ENCODE measurements around the gene S100PBP.

S100PBP gene

GRCh38 chr1:32830092-32830852, 12.8 kb downstream of the S100PBP start:
- no peak for DNase-seq (ENCODE audit: low spot score)

GRCh38 chr1:32831878-32832277, 14.4 kb downstream of the S100PBP start:
- no peak for DNase-seq (ENCODE audit: low spot score)

GRCh38 chr1:32848354-32849063, 31.1 kb downstream of the S100PBP start:
- DNase-seq (ENCODE audit: low spot score), result no peak

- no peak for DNase-seq (ENCODE audit: low spot score)
Measured at GRCh38 chr1:32855861-32856617, 38.6 kb downstream of the S100PBP start.

- no peak for DNase-seq (ENCODE audit: low spot score)
Measured at GRCh38 chr1:32858136-32858535, 40.7 kb downstream of the S100PBP start.

- DNase-seq (ENCODE audit: low spot score), result no peak
Measured at GRCh38 chr1:32858791-32859190, 41.3 kb downstream of the S100PBP start.

GRCh38 chr1:32859915-32860314, 42.5 kb downstream of the S100PBP start:
- DNase-seq (ENCODE audit: low spot score), result no peak

GRCh38 chr1:32860566-32860965, 43.1 kb downstream of the S100PBP start:
- no peak for DNase-seq (ENCODE audit: low spot score)

- no peak for DNase-seq (ENCODE audit: low spot score)
Measured at GRCh38 chr1:32861904-32862695, 44.6 kb downstream of the S100PBP start.

GRCh38 chr1:32863218-32863880, 45.9 kb downstream of the S100PBP start:
- no peak for DNase-seq (ENCODE audit: low spot score)

GRCh38 chr1:32863881-32864245, 46.4 kb downstream of the S100PBP start:
- DNase-seq (ENCODE audit: low spot score), result no peak

GRCh38 chr1:32864375-32865019, 47.0 kb downstream of the S100PBP start:
- DNase-seq (ENCODE audit: low spot score), result no peak

- no peak for DNase-seq (ENCODE audit: low spot score)
Measured at GRCh38 chr1:32865639-32866405, 48.4 kb downstream of the S100PBP start.

- DNase-seq (ENCODE audit: low spot score), result no peak
Measured at GRCh38 chr1:32867151-32867550, 49.7 kb downstream of the S100PBP start.

- DNase-seq (ENCODE audit: low spot score), result no peak
Measured at GRCh38 chr1:32867671-32868070, 50.2 kb downstream of the S100PBP start.

GRCh38 chr1:32868085-32868484, 50.6 kb downstream of the S100PBP start:
- no peak for DNase-seq (ENCODE audit: low spot score)

- no peak for DNase-seq (ENCODE audit: low spot score)
Measured at GRCh38 chr1:32868806-32869455, 51.5 kb downstream of the S100PBP start.

GRCh38 chr1:32869923-32870614, 52.6 kb downstream of the S100PBP start:
- DNase-seq (ENCODE audit: low spot score), result no peak

Measured in hematopoietic multipotent progenitor cell treated with erythropoietin and hydrocortisone succinate and interleukin-3 and kit ligand, for 15 days (in vitro differentiated cells).